GM23248 (cell line): ENCODE measurements around the gene KRT27. TPM values are rescaled to one million over a fixed set of nuclear protein-coding genes. Genes with fewer than 3 reads are reported as not detected.

ENCODE experiments used
- DNase-seq: peaks from one replicate; pipeline ENCODE4 v3.0.0-alpha.2; 2015
- H2AFZ ChIP-seq: fragments of 200-600 bp; sonication (generic); 2 replicates; pipeline ENCODE4 v1.6.1; 2016; ENCODE audit warnings: antibody characterized with exemption
- H3F3A ChIP-seq: fragments of 200-600 bp; sonication (generic); 2 replicates; pipeline ENCODE4 v1.6.1; 2016; ENCODE audit warnings: mild to moderate bottlenecking, antibody characterized with exemption, mixed run types; ENCODE audit not compliant: insufficient read depth
- H3K27ac ChIP-seq: fragments of 200-600 bp; sonication (generic); 2 replicates; pipeline ENCODE4 v1.5.1; 2016; ENCODE audit warnings: mild to moderate bottlenecking
- H3K27me3 ChIP-seq: fragments of 200-600 bp; sonication (generic); replicated peaks from 2 replicates; pipeline ENCODE4 v1.6.1; 2016; ENCODE audit warnings: mild to moderate bottlenecking; ENCODE audit not compliant: insufficient read depth
- H3K36me3 ChIP-seq: fragments of 200-600 bp; sonication (generic); 2 replicates; pipeline ENCODE4 v1.6.1; 2016; ENCODE audit warnings: low read depth, mild to moderate bottlenecking
- H3K4me1 ChIP-seq: fragments of 200-600 bp; sonication (generic); 2 replicates; pipeline ENCODE4 v1.6.1; 2016; ENCODE audit warnings: mild to moderate bottlenecking; ENCODE audit not compliant: insufficient read depth
- H3K4me2 ChIP-seq: fragments of 200-600 bp; sonication (generic); one replicate; pipeline ENCODE4 v1.6.1; 2016; ENCODE audit warnings: mild to moderate bottlenecking; ENCODE audit not compliant: unreplicated experiment
- H3K4me3 ChIP-seq: fragments of 200-600 bp; sonication (generic); 2 replicates; pipeline ENCODE4 v1.5.1; 2016; ENCODE audit warnings: mild to moderate bottlenecking
- H3K79me2 ChIP-seq: fragments of 200-600 bp; sonication (generic); 2 replicates; pipeline ENCODE4 v1.6.1; 2016; ENCODE audit warnings: mild to moderate bottlenecking; ENCODE audit not compliant: insufficient read depth
- H3K9ac ChIP-seq: fragments of 200-600 bp; sonication (generic); 2 replicates; pipeline ENCODE4 v1.6.1; 2016; ENCODE audit warnings: mild to moderate bottlenecking
- H3K9me2 ChIP-seq: fragments of 200-600 bp; sonication (generic); 2 replicates; pipeline ENCODE4 v1.6.1; 2016; ENCODE audit warnings: mixed run types, mild to moderate bottlenecking, moderate library complexity; ENCODE audit not compliant: insufficient read depth
- H3K9me3 ChIP-seq: fragments of 200-600 bp; sonication (generic); one replicate; pipeline ENCODE4 v1.6.1; 2017; ENCODE audit warnings: low read depth
- H4K20me1 ChIP-seq: fragments of 200-600 bp; sonication (generic); 2 replicates; pipeline ENCODE4 v1.6.0; 2016; ENCODE audit not compliant: insufficient read depth
- EZH2 ChIP-seq: fragments of 200-600 bp; sonication (generic); IDR thresholded peaks from 2 replicates; pipeline ENCODE4 v1.6.1; 2018; ENCODE audit warnings: antibody characterized with exemption, mild to moderate bottlenecking; ENCODE audit not compliant: insufficient read depth, poor library complexity, severe bottlenecking
- EZH2phosphoT487 ChIP-seq: fragments of 200-600 bp; sonication (generic); IDR thresholded peaks from 2 replicates; pipeline ENCODE4 v1.6.1; 2018; ENCODE audit warnings: antibody characterized with exemption, moderate library complexity, mild to moderate bottlenecking, low read depth; ENCODE audit not compliant: insufficient read depth
- WGBS, 2 experiments: methylation state at CpG; one replicate each; pipeline ENCODE4 v1.1.6; 2015 to 2017; ENCODE audit warnings: low lambda C conversion rate in 2 of 2, low coverage in 1 of 2; ENCODE audit errors: missing lambda C conversion rate in 2 of 2; 5-methylcytosine and 5-hydroxymethylcytosine counted together
- in situ Hi-C: fragments of 300-500 bp; cut with MboI; formaldehyde crosslinking; loops from 2 replicates; pipeline ENCODE4 v1.15.0; 2020
- polyA plus RNA-seq: library from polyadenylated mRNA; unstranded; fragments of >200 nt; fragmentation: Nextera tagmentation; extraction: Ambion mirVana; gene quantifications from 2 replicates; pipeline ENCODE4 v1.2.1, GENCODE V29; 2016
- total RNA-seq: library from RNA; depleted of rRNA; stranded (reverse); fragments of >200 nt; shearing (Covaris generic); gene quantifications from 2 replicates; pipeline ENCODE4 v1.2.3, GENCODE V29; 2014

The KRT27 gene
- total and polyA plus RNA-seq, 2 experiments from 2014 or later = not detected

GRCh38 chr17:40763752-40764151 is 18.6 kb downstream of the KRT27 start:
- Histone ChIP-seq H3K27ac (no peak overlapping the region), H3K4me3 (no peak overlapping the region), H4K20me1 (no peaks in the 10 kb centered on the region), H3K36me3 (no peaks in the 10 kb centered on the region), H3K9me2 (no peaks in the 10 kb centered on the region), H3K9ac (no peak overlapping the region), H3K79me2 (no peaks in the 10 kb centered on the region), H3K4me2 (no peak overlapping the region), H3K9me3 (no peaks in the 10 kb centered on the region), H3K4me1 (no peaks in the 10 kb centered on the region), H2AFZ (no peak overlapping the region), H3K27me3 (0 out of 2 replicates have a peak, but pooled peaks cover 11% of the 10 kb centered on the region), H3F3A (no peaks in the 10 kb centered on the region)
- TF ChIP-seq EZH2 (no peak), EZH2phosphoT487 (no peak)
- WGBS, 2 experiments = 28 to 53% methylated on average over 1 of the region's 1 CpG
- in situ Hi-C loops = no loop called here
- DNase-seq = no peak

- TF ChIP-seq EZH2phosphoT487 = no peak
- TF ChIP-seq EZH2 = no peak
- Histone ChIP-seq H3K27ac (no peak overlapping the region), H3K4me2 (no peak overlapping the region), H3K4me3 (no peak overlapping the region), H4K20me1 (no peaks in the 10 kb centered on the region), H3K36me3 (no peaks in the 10 kb centered on the region), H3K9me3 (no peaks in the 10 kb centered on the region), H3K4me1 (no peaks in the 10 kb centered on the region), H3K27me3 (0 out of 2 replicates have a peak, but pooled peaks cover 4% of the 10 kb centered on the region), H3F3A (no peaks in the 10 kb centered on the region), H3K9ac (no peak overlapping the region), H3K9me2 (no peaks in the 10 kb centered on the region), H3K79me2 (no peaks in the 10 kb centered on the region), H2AFZ (no peak overlapping the region)
- 0% methylated on average over 1 of the region's 1 CpG for WGBS, 2 experiments
- no peak for DNase-seq
- in situ Hi-C loops = no loop called here
These were observed 22.0 kb downstream of the KRT27 start for GRCh38 chr17:40760105-40761016.

GRCh38 chr17:40755231-40755630 is 27.1 kb downstream of the KRT27 start, which contains the start of gene KRT25:
Gene KRT25 (minus strand): TSS chr17:40755331. CDS start chr17:40755271, 60 bp downstream.
- Histone ChIP-seq H3K4me1 (no peaks in the 10 kb centered on the region), H3K79me2 (no peaks in the 10 kb centered on the region), H3K9me2 (no peaks in the 10 kb centered on the region), H3K9ac (no peak within 1 kb of the TSS), H3K36me3 (no peaks in the 10 kb centered on the region), H3K27ac (no peak within 1 kb of the TSS), H3K9me3 (no peaks in the 10 kb centered on the region), H3F3A (no peaks in the 10 kb centered on the region), H3K4me2 (no peak within 1 kb of the TSS), H3K4me3 (no peak within 1 kb of the TSS), H3K27me3 (peaks cover 8% of the 10 kb centered on the region; the same call in 1 of the 2 replicates), H4K20me1 (no peaks in the 10 kb centered on the region), H2AFZ (no peak within 1 kb of the TSS)
- DNase-seq = no peak
- in situ Hi-C loops = no loop called here
- WGBS, 2 experiments = 11 to 13% methylated on average over 4 of the region's 4 CpGs
- TF ChIP-seq EZH2phosphoT487 (no peak), EZH2 (no peak)

GRCh38 chr17:40753804-40754203 is 28.5 kb downstream of the KRT27 start:
- no peak for DNase-seq
- in situ Hi-C loops = no loop called here
- H3K4me1 ChIP-seq = no peaks in the 10 kb centered on the region
- H3K9ac ChIP-seq = no peak overlapping the region
- no peak overlapping the region for H2AFZ ChIP-seq
- H3K79me2 ChIP-seq = no peaks in the 10 kb centered on the region
- TF ChIP-seq EZH2phosphoT487 = no peak
- no peak for TF ChIP-seq EZH2
- no peaks in the 10 kb centered on the region for H4K20me1 ChIP-seq
- H3K27me3 ChIP-seq = peaks cover 19% of the 10 kb centered on the region
- no peak overlapping the region for H3K4me2 ChIP-seq
- WGBS, 2 experiments = 47 to 60% methylated on average over 3 of the region's 3 CpGs
- no peak overlapping the region for H3K4me3 ChIP-seq
- H3F3A ChIP-seq = no peaks in the 10 kb centered on the region
- H3K9me2 ChIP-seq = no peaks in the 10 kb centered on the region
- H3K36me3 ChIP-seq = no peaks in the 10 kb centered on the region
- H3K27ac ChIP-seq = no peak overlapping the region
- H3K9me3 ChIP-seq = no peaks in the 10 kb centered on the region
